OCI-LY7 (cell line): ENCODE results near the gene ZSCAN9.

Source experiments
- CTCF ChIP-seq: fragments of 200-600 bp; sonication (generic); conservative IDR thresholded peaks from 2 replicates; pipeline ENCODE4 v1.5.1; 2014; ENCODE audit warnings: mild to moderate bottlenecking, antibody characterized with exemption, low read length, moderate library complexity, mixed read lengths
- EZH2phosphoT487 ChIP-seq: fragments of 200-600 bp; sonication (generic); IDR thresholded peaks from 2 replicates; pipeline ENCODE4 v1.6.1; 2018; ENCODE audit warnings: low read depth, borderline replicate concordance, mild to moderate bottlenecking, mixed run types, antibody characterized with exemption, low read length, moderate library complexity, mixed read lengths

GRCh38 chr6:28277746-28278145, 52.7 kb downstream of the ZSCAN9 start:
- TF ChIP-seq CTCF (no peak), EZH2phosphoT487 (no peak)
